ENCODE measurements around the gene TAF11L2.

- TF ChIP-seq CTCF (IDR thresholded peaks at IDR 0.05) (no peak), POLR2AphosphoS5 (IDR thresholded peaks at IDR 0.05) (no peak), POLR2A (IDR thresholded peaks at IDR 0.05) (no peak)
Measured at GRCh38 chr5:17492770-17493169, 5.3 kb upstream of the TAF11L2 start.

All from stomach (tissue), 4 donors.